ENCODE results near the gene NCOA1.

Gene NCOA1

GRCh38 chr2:24702800-24703199 is 211.7 kb downstream of the NCOA1 start:
- no peak for DNase-seq (ENCODE audit: low spot score)

GRCh38 chr2:24704692-24705091 is 213.6 kb downstream of the NCOA1 start:
- DNase-seq (ENCODE audit: low spot score): no peak

GRCh38 chr2:24707143-24707542 is 216.1 kb downstream of the NCOA1 start:
- no peak for DNase-seq (ENCODE audit: low spot score)

GRCh38 chr2:24708537-24709152 is 217.6 kb downstream of the NCOA1 start:
- DNase-seq (ENCODE audit: low spot score): no peak

- DNase-seq (ENCODE audit: low spot score): no peak
These were observed 219.8 kb downstream of the NCOA1 start for GRCh38 chr2:24710806-24711205.

- no peak for DNase-seq (ENCODE audit: low spot score)
These were observed 220.8 kb downstream of the NCOA1 start for GRCh38 chr2:24711865-24712264.

GRCh38 chr2:24712296-24712695 is 221.2 kb downstream of the NCOA1 start:
- DNase-seq (ENCODE audit: low spot score): no peak

- no peak for DNase-seq (ENCODE audit: low spot score)
These were observed 226.4 kb downstream of the NCOA1 start for GRCh38 chr2:24717263-24717951.

GRCh38 chr2:24720310-24720709 is 229.3 kb downstream of the NCOA1 start:
- DNase-seq (ENCODE audit: low spot score): no peak

- peak; percentile 78 for DNase-seq (ENCODE audit: low spot score)
These were observed 230.4 kb downstream of the NCOA1 start for GRCh38 chr2:24721470-24721869.

GRCh38 chr2:24722141-24722790 is 231.2 kb downstream of the NCOA1 start:
- no peak for DNase-seq (ENCODE audit: low spot score)

GRCh38 chr2:24723191-24723590 is 232.1 kb downstream of the NCOA1 start:
- DNase-seq (ENCODE audit: low spot score): no peak

GRCh38 chr2:24723665-24724064 is 232.6 kb downstream of the NCOA1 start:
- DNase-seq (ENCODE audit: low spot score): no peak

GRCh38 chr2:24724111-24724775 is 233.2 kb downstream of the NCOA1 start:
- no peak for DNase-seq (ENCODE audit: low spot score)

GRCh38 chr2:24725956-24726355 is 234.9 kb downstream of the NCOA1 start:
- no peak for DNase-seq (ENCODE audit: low spot score)

GRCh38 chr2:24730481-24730880 is 239.4 kb downstream of the NCOA1 start:
- DNase-seq (ENCODE audit: low spot score): no peak

GRCh38 chr2:24731040-24731439 is 240.0 kb downstream of the NCOA1 start:
- no peak for DNase-seq (ENCODE audit: low spot score)

GRCh38 chr2:24731923-24732322 is 240.9 kb downstream of the NCOA1 start:
- no peak for DNase-seq (ENCODE audit: low spot score)

GRCh38 chr2:24734741-24735140 is 243.7 kb downstream of the NCOA1 start:
- no peak for DNase-seq (ENCODE audit: low spot score)

- DNase-seq (ENCODE audit: low spot score): no peak
These were observed 248.4 kb downstream of the NCOA1 start for GRCh38 chr2:24739354-24740025.

GRCh38 chr2:24740142-24740541 is 249.1 kb downstream of the NCOA1 start:
- DNase-seq (ENCODE audit: low spot score): no peak

GRCh38 chr2:24742730-24743129 is 251.7 kb downstream of the NCOA1 start:
- DNase-seq (ENCODE audit: low spot score): no peak

Measured in left forelimb (tissue), 1 donor.